Osteocyte (in vitro differentiated cells): Measurements from ENCODE around the gene LRRFIP1. TPM values are rescaled to one million over a fixed set of nuclear protein-coding genes. Genes with fewer than 3 reads are reported as not detected.

Source experiments
- DNase-seq: peaks from one replicate; pipeline ENCODE4 v3.0.0; 2021; ENCODE audit warnings: mixed read lengths; ENCODE audit not compliant: unreplicated experiment; ENCODE audit errors: extremely low spot score
- H3K27ac Mint-ChIP-seq: one replicate; pipeline ENCODE4 v1.8.0; 2021; ENCODE audit warnings: mild to moderate bottlenecking, mixed read lengths; ENCODE audit not compliant: unreplicated experiment
- H3K27me3 Mint-ChIP-seq: one replicate; pipeline ENCODE4 v1.8.0; 2021; ENCODE audit warnings: mixed read lengths; ENCODE audit not compliant: unreplicated experiment
- H3K36me3 Mint-ChIP-seq: one replicate; pipeline ENCODE4 v1.8.0; 2021; ENCODE audit warnings: mixed read lengths; ENCODE audit not compliant: unreplicated experiment
- H3K4me1 Mint-ChIP-seq: one replicate; pipeline ENCODE4 v1.8.0; 2021; ENCODE audit warnings: mixed read lengths; ENCODE audit not compliant: unreplicated experiment
- H3K4me3 Mint-ChIP-seq: one replicate; pipeline ENCODE4 v1.8.0; 2021; ENCODE audit warnings: mild to moderate bottlenecking, moderate library complexity, mixed read lengths; ENCODE audit not compliant: unreplicated experiment
- H3K9me3 Mint-ChIP-seq: one replicate; pipeline ENCODE4 v1.8.0; 2021; ENCODE audit warnings: mixed read lengths; ENCODE audit not compliant: unreplicated experiment
- CTCF ChIP-seq: fragments of 200-600 bp; sonication (generic); IDR thresholded peaks from 2 replicates; pipeline ENCODE4 v1.5.0; 2021; ENCODE audit warnings: antibody characterized with exemption, mild to moderate bottlenecking, moderate library complexity
- total RNA-seq: library from RNA; stranded (reverse); gene quantifications from 2 replicates; pipeline ENCODE4 v1.2.1, GENCODE V29; 2021

LRRFIP1 gene
- total RNA-seq, 1 donor from 2014 or later = 79.9 TPM

GRCh38 chr2:237583385-237584295 lies 43.7 kb upstream of the LRRFIP1 start:
- Mint-ChIP-seq H3K27me3 (no peaks in the 10 kb centered on the region), H3K36me3 (no peaks in the 10 kb centered on the region), H3K9me3 (no peaks in the 10 kb centered on the region), H3K4me3 (no peak overlapping the region), H3K4me1 (peaks cover 13% of the 10 kb centered on the region), H3K27ac (no peak overlapping the region)
- no peak for TF ChIP-seq CTCF
- DNase-seq = no peak

- no peaks in the 10 kb centered on the region for H3K27me3 Mint-ChIP-seq
- H3K4me3 Mint-ChIP-seq = no peak overlapping the region
- peaks cover 29% of the 10 kb centered on the region for H3K4me1 Mint-ChIP-seq
- no peak for TF ChIP-seq CTCF
- H3K36me3 Mint-ChIP-seq = no peaks in the 10 kb centered on the region
- no peak for DNase-seq
- no peaks in the 10 kb centered on the region for H3K9me3 Mint-ChIP-seq
- no peak overlapping the region for H3K27ac Mint-ChIP-seq
These were observed 41.7 kb upstream of the LRRFIP1 start for GRCh38 chr2:237585590-237586221.

DNA sequence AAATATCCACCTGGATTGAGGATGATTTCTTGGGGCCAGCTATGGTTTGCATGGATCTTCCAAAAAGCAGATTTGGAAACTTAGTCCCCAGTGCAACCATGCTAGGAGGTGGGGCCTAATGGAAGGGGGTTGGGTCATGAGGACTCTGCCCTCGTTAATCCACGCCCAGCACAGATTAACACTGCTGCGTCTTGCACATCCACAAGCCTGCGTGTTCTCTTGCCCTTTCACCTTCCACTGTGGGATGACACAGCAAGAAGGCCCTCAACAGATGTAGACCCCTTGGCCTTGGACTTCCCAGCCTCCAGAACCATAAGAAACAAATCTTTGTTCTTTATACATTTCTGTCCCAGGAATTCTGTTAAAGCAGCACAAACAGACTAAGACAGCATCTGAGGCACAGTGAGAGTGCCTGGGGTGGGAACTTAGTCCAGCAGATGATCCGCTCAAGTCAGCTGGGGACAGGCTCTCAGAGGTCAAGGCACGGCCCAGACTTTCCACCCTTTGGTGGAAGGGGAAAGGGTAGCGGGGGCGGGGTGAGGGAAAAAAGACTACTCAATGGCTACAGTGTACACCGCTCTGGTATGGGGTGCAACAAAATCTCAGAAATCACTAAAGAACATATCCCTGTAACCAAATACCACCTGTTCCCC lies 39.2 kb upstream of the LRRFIP1 start:
- no peak for TF ChIP-seq CTCF
- Mint-ChIP-seq H3K36me3 (no peaks in the 10 kb centered on the region), H3K4me1 (peaks cover 37% of the 10 kb centered on the region), H3K4me3 (no peak overlapping the region), H3K27ac (no peak overlapping the region), H3K9me3 (no peaks in the 10 kb centered on the region), H3K27me3 (no peaks in the 10 kb centered on the region)
- DNase-seq = no peak

DNA sequence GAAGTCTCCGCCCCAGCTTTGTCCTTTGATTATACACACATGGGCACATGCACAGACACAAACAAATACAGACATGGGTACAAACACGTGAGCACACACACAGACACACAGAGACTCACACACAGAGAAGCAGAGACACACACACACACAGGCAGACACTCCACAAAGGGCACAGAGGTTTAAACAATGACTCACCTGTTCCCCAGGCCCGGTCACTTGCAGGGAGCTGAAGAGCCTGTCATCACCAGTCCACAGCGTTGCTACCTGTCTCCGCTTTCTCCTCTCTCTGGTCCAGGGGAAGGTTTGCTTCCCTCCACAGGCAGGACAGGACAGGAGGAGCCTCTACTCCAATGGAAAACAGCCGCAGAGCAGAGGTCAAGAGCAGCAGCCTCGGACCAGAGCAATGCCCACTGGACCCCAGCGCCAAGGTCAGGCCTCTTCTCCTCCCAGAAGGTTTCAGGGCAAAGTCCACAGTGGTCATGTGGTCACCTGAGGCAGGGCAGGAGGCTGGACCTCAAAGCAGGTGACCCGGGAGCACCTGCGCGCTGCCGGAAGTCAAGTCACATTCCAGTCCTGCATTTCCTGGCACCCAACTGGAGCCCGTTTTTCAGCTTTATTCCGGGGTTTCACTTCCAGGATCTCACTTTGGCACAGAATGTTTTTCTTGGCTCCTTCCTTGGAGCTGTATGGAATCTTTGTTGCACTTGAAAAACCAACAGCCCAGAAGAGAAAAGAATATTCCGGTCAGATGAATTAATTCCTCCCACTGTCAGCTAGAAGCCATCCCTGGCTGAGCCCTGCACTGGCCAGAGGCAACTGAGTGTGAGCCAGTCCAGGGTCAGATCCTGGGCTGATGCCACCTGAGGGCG lies 36.9 kb upstream of the LRRFIP1 start, which contains the start of gene RAB17:
RAB17 (minus strand) TSS at position 463 of the 869 bp plus-strand sequence. CDS start 4,580 bp downstream, outside the sequence.
- H3K4me1 Mint-ChIP-seq = peaks cover 60% of the 10 kb centered on the region
- no peak for DNase-seq
- H3K27ac Mint-ChIP-seq = peak within 1 kb of the TSS; percentile 65
- no peaks in the 10 kb centered on the region for H3K27me3 Mint-ChIP-seq
- H3K9me3 Mint-ChIP-seq = no peaks in the 10 kb centered on the region
- peak within 1 kb of the TSS; percentile 40 for H3K4me3 Mint-ChIP-seq
- TF ChIP-seq CTCF = no peak
- H3K36me3 Mint-ChIP-seq = no peaks in the 10 kb centered on the region
